ENCODE measurements around the gene PXDN.

The PXDN gene

DNA sequence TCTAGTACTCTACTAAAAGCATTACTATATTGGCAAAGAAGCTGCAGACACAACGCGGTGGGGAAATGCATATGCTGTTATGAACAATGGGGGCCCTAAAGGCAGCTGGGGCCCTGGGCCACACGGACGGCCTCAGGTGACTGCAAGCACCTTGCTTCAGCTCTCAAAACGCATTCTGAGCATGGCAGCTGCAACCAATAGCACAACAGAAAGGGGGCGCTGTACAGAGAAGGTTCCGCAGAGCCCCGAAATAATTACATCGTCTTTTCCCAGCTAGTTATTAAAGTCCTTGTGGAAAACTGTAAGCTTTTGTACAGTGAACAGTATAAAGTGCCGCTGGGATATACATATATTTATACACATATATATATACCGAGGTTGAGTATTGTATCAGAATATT lies 45.3 kb upstream of the PXDN start:
- TF ChIP-seq, protein P1, sequence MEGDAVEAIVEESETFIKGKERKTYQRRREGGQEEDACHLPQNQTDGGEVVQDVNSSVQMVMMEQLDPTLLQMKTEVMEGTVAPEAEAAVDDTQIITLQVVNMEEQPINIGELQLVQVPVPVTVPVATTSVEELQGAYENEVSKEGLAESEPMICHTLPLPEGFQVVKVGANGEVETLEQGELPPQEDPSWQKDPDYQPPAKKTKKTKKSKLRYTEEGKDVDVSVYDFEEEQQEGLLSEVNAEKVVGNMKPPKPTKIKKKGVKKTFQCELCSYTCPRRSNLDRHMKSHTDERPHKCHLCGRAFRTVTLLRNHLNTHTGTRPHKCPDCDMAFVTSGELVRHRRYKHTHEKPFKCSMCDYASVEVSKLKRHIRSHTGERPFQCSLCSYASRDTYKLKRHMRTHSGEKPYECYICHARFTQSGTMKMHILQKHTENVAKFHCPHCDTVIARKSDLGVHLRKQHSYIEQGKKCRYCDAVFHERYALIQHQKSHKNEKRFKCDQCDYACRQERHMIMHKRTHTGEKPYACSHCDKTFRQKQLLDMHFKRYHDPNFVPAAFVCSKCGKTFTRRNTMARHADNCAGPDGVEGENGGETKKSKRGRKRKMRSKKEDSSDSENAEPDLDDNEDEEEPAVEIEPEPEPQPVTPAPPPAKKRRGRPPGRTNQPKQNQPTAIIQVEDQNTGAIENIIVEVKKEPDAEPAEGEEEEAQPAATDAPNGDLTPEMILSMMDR (conservative IDR thresholded peaks at IDR 0.05; ENCODE audit: low read length): no peak
- DNase-seq (ENCODE audit: low read depth): no peak
- no peak overlapping the region for H3K4me3 ChIP-seq (ENCODE audit: low read length)

DNA sequence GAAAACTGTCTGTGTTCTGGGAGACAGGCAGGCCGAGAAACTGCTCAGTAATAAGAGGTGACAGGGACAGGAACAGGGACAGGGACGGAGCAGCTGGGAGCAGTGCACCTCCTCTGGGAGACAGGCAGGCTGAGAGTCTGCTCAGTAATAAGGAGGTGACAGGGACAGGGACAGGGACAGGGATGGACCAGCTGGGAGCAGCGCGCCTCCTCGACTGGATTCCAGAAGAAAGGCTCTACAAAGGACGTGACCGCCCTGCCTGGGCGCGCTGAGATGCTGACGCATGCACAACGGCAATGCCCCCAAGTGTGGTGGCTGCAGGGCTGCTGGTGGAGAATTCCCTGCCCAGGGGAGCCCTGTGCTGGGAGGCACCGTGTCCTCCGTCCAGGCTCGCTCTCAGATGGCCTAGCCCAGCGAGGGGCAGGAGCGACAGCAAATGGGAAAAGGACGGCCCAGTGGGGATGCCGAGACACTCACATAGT lies 44.2 kb upstream of the PXDN start:
- no peak overlapping the region for H3K4me3 ChIP-seq (ENCODE audit: low read length)
- no peak for DNase-seq (ENCODE audit: low read depth)
- TF ChIP-seq, protein P1 (conservative IDR thresholded peaks at IDR 0.05; ENCODE audit: low read length): no peak

DNA sequence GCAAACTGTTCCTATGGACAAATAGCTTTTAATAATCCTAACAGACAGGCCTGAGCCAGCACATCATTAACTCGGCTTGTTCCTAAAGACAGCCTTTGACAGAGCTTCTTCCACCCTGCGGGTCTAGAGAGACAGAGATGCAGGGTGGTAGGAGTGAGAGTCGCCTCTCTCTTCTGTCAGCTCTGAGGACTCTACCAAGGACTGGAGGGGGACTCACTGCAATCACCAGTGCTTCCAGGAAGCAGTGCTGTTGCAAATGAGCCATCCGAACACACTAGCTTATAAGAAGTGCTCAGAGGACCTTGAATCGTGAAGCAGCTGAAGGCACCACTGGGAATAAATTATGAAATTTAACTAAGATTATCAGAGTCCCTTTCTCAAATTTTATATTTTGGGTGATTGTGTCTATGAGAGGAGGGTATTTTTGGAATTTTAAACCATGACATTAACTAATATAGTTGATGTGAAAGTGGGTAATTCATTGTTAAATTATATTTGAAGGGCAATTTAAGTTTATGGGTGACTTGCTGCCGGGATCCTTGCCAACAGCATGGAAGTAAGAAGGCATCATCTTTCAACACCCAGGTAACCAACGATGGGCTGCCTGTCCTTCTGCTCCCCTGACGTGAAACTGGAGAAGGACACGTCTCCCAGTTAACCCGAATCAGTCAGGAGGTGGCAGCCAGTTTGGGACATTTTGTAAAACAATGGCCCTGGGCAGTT lies 43.6 kb upstream of the PXDN start:
- H3K4me3 ChIP-seq (ENCODE audit: low read length): no peak overlapping the region
- TF ChIP-seq, protein P1 (conservative IDR thresholded peaks at IDR 0.05; ENCODE audit: low read length): no peak
- no peak for DNase-seq (ENCODE audit: low read depth)

DNA sequence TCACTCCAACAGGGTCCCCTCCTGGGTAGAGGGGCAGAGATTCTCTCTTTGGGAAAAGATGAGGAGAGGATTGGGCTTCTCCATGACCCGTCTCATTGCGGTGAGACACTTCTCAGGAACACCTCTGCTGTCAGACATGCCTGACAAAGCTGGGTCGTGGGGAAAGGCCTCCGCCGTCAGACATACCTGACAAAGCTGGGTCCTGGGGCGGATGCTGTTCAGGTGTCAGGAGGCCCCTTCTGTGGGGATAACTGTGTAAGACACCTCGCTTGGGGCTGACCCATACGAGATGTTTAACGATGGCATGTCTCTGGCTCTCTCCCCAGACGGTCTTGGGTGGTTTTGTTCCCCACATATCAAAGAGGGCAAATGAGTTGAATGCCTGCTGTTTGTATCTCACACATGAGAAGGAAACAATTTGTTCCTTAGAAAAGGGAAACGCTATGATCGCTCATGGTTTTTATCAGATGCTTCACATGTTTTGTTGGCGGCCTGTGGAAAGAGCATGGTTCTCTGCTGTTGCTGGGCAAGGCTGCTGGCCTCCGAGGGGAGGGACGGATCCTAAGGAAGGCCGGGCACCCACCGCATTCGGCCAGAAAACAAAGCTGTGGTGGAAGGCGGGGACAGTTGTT lies 40.8 kb upstream of the PXDN start:
- H3K4me3 ChIP-seq (ENCODE audit: low read length): no peak overlapping the region
- DNase-seq (ENCODE audit: low read depth): no peak
- TF ChIP-seq, protein P1 (conservative IDR thresholded peaks at IDR 0.05; ENCODE audit: low read length): no peak

DNA sequence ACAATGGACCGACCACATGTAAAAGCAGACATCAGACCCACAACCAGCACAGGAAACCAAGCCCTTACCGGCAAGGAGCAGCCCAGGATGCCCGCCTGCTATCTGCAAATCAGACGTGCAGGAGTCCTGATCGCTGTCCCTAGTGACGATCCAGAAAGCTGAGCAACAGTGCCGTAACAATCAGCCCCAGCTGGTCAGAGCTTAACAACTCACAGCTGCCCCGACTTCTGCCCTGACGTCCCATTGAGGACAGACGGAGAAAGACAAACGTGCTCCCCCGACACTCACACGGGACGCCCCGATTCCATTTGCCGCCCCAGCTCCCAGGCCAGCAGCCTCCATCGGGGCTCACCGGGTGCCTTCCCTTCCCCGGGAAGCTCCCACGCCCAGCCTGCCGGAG lies 39.8 kb upstream of the PXDN start:
- H3K4me3 ChIP-seq (ENCODE audit: low read length): no peak overlapping the region
- TF ChIP-seq, protein P1 (conservative IDR thresholded peaks at IDR 0.05; ENCODE audit: low read length): no peak
- peak; percentile 45 for DNase-seq (ENCODE audit: low read depth)

DNA sequence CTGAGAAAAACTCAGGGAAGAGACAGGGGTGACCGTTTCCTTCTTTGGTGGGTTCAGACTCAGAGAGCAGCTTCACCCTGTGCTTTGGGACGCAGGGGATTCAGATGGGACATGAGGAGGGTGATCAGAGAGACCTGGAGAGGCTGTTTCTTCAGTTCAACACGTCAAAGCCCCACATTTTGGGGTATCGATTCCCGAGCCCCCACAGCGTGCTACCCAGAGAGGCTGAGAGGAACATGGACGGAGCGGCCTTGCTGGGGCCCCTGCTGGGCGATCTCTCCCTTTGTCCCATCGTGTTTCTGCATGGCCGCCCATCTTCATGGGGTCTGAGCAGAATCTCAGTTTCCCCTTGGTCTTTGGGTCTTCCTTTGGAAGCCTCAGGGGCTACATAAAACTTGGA lies 38.2 kb upstream of the PXDN start:
- H3K4me3 ChIP-seq (ENCODE audit: low read length): no peak overlapping the region
- TF ChIP-seq, protein P1 (conservative IDR thresholded peaks at IDR 0.05; ENCODE audit: low read length): no peak
- no peak for DNase-seq (ENCODE audit: low read depth)
